GM18951 (cell line): ENCODE measurements around the gene PEA15.

Source experiments
- POLR2A ChIP-seq: IDR thresholded peaks from 4 replicates; pipeline ENCODE4 v1.6.1; 2011; ENCODE audit warnings: mild to moderate bottlenecking; ENCODE audit not compliant: insufficient read length, insufficient read depth; ENCODE audit errors: extremely low read depth
- in situ Hi-C: fragments of 300-500 bp; cut with MboI; formaldehyde crosslinking; loops from one replicate; pipeline ENCODE4 v1.12.0; 2022; ENCODE audit warnings: low sequenced_read_pairs, mixed read lengths, inconsistent platforms; ENCODE audit not compliant: unreplicated experiment

Gene PEA15

DNA sequence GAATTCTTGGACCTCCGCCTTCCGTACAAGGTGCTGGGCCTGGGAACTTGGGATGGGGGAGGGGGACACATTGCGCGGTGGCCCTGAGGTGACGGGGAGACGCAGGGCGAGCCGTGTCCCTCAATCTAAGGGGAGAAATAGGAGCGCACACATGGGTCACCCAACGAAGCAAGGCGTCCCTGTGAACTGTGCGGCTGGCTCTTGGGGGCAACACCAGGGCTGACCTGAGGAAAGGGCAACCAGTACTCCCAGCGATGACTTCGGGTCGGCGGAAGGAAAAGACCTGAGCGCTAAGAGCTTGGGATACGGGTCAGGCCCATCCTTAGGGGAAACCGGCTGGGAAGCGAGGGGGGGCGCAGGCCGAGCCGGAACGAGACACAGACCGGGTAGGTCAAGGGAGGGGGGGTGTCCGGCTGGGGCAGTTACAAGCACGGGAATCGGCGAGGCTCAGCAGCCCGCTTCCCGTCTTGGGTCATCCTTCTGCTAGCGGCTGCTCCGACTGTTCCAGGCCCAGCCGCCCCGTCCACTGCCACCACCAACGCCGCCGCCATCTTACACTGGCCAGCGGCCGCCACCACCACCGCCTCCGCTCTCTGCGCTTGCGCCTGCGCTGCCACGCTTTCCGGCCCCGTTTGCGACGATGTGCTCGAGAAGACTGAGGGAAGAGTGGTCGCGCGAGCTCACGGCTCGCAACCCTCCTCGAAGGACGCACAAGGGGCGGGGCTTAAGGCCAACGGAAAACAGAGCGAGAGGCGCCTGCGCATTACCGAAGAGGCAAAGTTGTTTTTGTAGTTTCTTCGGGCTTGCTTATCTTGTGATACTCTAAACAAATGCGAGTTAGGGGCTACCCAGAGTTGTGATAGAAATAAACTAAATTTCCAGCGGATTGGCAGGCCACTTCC, 57.0 kb downstream of the PEA15 start, which contains the start of gene DCAF8:
Gene DCAF8, minus strand, starts transcription at position 657 of the 902 bp plus-strand sequence. CDS start 18,541 bp downstream, outside the sequence.
- peak; percentile 92 for TF ChIP-seq POLR2A
- in situ Hi-C loops = no loop called here

DNA sequence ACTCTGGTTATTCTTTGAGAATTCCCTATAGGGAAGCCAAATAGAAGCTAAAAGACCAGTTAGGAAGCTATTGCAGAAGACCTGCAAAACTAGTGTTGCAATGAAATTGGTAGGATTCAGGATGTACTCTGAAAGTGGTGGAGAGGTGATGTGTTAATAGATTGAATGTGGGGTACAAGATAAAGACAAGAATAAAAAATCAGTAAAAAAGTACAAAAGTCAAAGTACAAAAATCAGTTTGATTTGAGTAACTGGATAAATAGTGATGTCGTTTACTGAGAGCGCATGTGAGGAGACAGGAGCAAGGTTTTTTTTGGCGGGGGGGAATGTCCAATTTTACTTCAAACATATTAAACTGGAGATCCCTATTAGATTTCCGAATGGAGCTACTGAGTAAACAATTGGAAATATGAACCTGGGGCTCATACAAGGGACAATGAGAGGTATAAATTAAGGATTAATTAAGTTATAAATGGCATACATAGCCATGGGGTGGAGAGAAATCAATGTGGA, 59.7 kb downstream of the PEA15 start:
- in situ Hi-C loops = no loop called here
- no peak for TF ChIP-seq POLR2A
